ENCODE data around the gene AMD1. TPM values are rescaled to one million over a fixed set of nuclear protein-coding genes. Genes with fewer than 3 reads are reported as not detected.

The AMD1 gene
- total and polyA plus RNA-seq, 12 donors = 34.2 to 101 (median 53.3) TPM

DNA sequence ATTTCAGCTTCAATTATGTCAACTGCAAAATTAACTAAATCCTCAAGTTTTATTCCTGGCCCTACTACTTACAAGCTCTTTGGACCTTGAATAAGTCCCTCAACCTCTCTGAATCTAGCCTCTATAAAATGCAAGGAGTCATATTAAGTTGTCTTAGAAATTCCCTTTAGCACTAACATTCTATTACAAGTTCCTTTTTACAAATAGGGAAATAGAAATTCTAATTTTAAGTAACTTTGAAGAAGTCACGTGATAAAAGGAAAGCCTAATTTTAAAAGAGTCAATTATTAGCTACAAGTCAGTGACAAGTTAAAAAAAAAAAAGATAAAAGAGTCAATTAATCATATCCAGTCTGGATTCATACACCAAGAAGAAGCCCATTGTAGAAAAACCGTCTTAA, 59.3 kb downstream of the AMD1 start:
- no peaks in the 10 kb centered on the region for H3K27me3 ChIP-seq
- H3K27ac ChIP-seq = no peak overlapping the region
- H3K4me3 ChIP-seq = no peak overlapping the region
- peaks cover 0 to 31% (median 0%) of the 10 kb centered on the region in 9 donors for H3K4me1 ChIP-seq
- no peaks in the 10 kb centered on the region for H3K9me3 ChIP-seq
- DNase-seq (no peak), ATAC-seq (no peak)
- WGBS, 2 donors = 59 to 78% methylated on average over 2 of the region's 2 CpGs
- intact Hi-C loops (cut with DNase I) = no loop called here
- TF ChIP-seq, protein P1, sequence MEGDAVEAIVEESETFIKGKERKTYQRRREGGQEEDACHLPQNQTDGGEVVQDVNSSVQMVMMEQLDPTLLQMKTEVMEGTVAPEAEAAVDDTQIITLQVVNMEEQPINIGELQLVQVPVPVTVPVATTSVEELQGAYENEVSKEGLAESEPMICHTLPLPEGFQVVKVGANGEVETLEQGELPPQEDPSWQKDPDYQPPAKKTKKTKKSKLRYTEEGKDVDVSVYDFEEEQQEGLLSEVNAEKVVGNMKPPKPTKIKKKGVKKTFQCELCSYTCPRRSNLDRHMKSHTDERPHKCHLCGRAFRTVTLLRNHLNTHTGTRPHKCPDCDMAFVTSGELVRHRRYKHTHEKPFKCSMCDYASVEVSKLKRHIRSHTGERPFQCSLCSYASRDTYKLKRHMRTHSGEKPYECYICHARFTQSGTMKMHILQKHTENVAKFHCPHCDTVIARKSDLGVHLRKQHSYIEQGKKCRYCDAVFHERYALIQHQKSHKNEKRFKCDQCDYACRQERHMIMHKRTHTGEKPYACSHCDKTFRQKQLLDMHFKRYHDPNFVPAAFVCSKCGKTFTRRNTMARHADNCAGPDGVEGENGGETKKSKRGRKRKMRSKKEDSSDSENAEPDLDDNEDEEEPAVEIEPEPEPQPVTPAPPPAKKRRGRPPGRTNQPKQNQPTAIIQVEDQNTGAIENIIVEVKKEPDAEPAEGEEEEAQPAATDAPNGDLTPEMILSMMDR (IDR thresholded peaks at IDR 0.05) = no peak
- no peaks in the 10 kb centered on the region for H3K36me3 ChIP-seq

DNA sequence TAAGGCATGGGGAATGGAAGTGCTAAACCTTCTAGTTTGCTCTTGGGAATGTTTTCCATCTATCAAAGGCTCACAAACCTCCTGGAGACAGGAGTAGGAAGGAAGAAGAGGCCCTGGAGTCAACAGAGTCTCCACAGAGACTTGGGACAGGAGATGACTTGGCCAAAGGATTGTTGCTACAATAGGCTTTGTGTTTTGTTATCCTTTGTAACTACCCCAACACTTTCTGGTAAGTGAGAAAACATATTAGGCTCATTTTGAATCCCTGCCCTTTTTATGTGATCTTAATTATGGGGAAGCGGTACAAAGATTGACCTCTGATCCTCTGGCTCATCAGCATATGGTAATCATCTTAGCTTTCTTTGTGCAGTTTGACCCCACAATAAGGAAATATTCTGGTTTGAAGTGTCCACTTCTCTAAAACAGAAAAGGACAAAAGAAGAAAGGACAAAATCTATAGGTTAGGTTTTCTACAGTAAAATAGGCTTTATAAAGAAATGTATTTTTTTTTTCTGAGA, 59.9 kb downstream of the AMD1 start:
- peaks cover 0 to 31% (median 0%) of the 10 kb centered on the region in 9 donors for H3K4me1 ChIP-seq
- no peak for ATAC-seq
- TF ChIP-seq, protein P1 (IDR thresholded peaks at IDR 0.05) = no peak
- no peaks in the 10 kb centered on the region for H3K27me3 ChIP-seq
- H3K36me3 ChIP-seq = no peaks in the 10 kb centered on the region
- no peak overlapping the region for H3K27ac ChIP-seq
- DNase-seq = no peak
- no peak overlapping the region for H3K4me3 ChIP-seq
- WGBS, 2 donors = 68 to 85% methylated on average over 1 of the region's 1 CpG
- H3K9me3 ChIP-seq = no peaks in the 10 kb centered on the region
- intact Hi-C loops (cut with DNase I) = no loop called here

DNA sequence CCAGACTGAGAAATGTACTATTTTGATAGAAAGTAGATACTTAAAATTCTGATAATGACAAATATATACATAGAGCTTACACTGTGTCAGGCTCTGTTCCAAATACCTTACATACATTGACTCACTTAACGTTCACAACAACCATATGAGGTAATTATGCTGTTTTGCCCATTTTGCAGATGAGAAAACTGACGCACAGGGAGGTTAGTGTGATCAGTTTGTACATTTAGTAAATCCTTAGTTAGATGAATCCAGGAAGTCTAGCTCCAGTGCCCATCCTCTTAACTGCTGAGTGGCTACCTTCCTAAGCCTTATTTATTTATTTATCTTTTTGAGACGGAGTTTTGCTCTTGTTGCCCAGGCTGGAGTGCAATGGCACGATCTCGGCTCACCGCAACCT, 60.6 kb downstream of the AMD1 start:
- TF ChIP-seq, protein P1 (IDR thresholded peaks at IDR 0.05) = no peak
- Histone ChIP-seq H3K27me3 (no peaks in the 10 kb centered on the region), H3K27ac (no peak overlapping the region), H3K4me1 (peaks cover 0 to 23% (median 0%) of the 10 kb centered on the region in 9 donors), H3K9me3 (no peaks in the 10 kb centered on the region), H3K36me3 (no peaks in the 10 kb centered on the region), H3K4me3 (no peak overlapping the region)
- DNase-seq (no peak), ATAC-seq (no peak)
- intact Hi-C loops (cut with DNase I) = loop anchor here in 1 of 10 donors (5.0 kb wide), 1 partner anchor 238 kb away; no protein-coding TSS in a partner anchor
- WGBS, 2 donors = 92 to 95% methylated on average over 6 of the region's 6 CpGs

DNA sequence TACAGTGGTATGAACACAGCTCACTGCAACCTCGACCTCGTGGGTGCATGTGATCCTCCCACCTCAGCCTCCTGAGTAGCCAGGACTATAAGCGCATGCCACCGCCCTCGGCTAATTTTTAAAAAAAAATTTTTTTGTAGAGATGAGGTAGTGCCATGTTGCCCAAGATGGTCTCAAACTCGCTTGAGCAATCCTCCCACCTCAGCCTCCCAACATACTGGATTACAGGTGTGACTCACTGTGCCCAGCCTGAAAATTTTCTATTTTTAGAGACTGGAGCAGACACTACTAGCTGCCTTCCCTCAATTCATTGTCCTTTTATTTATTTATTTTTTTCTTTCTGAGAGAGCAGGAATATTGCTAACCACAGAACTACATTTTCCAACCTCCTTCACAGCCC, 63.6 kb downstream of the AMD1 start:
- ATAC-seq (no peak), DNase-seq (no peak)
- TF ChIP-seq, protein P1 (IDR thresholded peaks at IDR 0.05) = no peak
- no peak overlapping the region for H3K4me3 ChIP-seq
- peaks cover 0 to 17% (median 0%) of the 10 kb centered on the region in 9 donors for H3K4me1 ChIP-seq
- no peaks in the 10 kb centered on the region for H3K27me3 ChIP-seq
- no peaks in the 10 kb centered on the region for H3K9me3 ChIP-seq
- H3K36me3 ChIP-seq = no peaks in the 10 kb centered on the region
- WGBS, 2 donors = 96 to 97% methylated on average over 6 of the region's 6 CpGs
- H3K27ac ChIP-seq = no peak overlapping the region
- intact Hi-C loops (cut with DNase I) = loop anchor here in 1 of 10 donors (5.0 kb wide), 1 partner anchor 241 kb away; no protein-coding TSS in a partner anchor
